Fibroblast of peridontal ligament (primary cell): ENCODE data around the gene SMIM32.
A peak's percentile ranks its signal among the peaks of the same experiment; 100 is the strongest.

Source experiments
- DNase-seq: peaks from one replicate; pipeline ENCODE4 v3.0.0-alpha.2; 2010; ENCODE audit errors: extremely low read depth

SMIM32 gene

DNA sequence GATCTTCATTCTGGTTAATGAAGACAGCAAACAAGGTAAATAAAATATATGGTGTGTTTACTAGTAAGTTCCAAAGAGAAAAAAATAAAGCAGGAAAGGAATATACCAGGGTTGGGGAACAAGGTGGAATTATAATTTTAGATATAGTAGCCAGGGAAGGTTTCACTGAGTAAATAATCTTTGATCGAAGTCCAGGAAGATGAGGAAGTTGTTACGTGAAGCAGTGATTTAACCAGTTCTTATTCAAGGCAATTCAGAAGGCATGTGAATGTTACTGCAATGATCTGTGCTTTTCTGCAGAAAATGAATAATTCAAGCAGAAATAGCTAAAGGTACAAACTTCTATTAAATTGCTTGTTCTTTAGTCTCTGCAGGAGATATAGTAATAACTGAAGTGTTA lies 6.2 kb downstream of the SMIM32 start:
- DNase-seq: no peak

GRCh38 chr5:136185974-136186665 lies 6.8 kb downstream of the SMIM32 start:
- no peak for DNase-seq

DNA sequence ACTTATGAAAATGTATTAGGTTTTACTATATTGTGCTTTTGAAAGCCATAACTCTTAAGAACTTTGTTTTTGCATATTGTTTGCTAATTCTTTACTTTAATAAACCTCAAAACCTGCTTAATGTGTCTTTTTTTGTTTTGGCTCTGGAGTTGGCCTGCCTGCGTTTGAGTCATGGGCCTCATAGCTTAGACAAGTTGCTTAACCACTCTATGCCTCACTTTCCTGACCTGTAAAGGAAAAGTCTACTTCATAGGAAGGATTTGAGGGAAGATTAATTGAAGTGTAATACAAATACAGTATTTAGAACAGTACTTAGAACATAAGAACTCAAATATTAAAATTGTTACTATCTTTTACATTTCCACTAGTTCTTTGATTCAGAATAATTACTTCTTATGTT lies 10.3 kb downstream of the SMIM32 start:
- no peak for DNase-seq

- DNase-seq: peak; percentile 82
Observed at GRCh38 chr5:136174021-136174659, 18.8 kb downstream of the SMIM32 start.

GRCh38 chr5:136169218-136169617 lies 23.7 kb downstream of the SMIM32 start:
- no peak for DNase-seq

- DNase-seq: no peak
Observed at GRCh38 chr5:136166909-136167308, 26.1 kb downstream of the SMIM32 start.

DNA sequence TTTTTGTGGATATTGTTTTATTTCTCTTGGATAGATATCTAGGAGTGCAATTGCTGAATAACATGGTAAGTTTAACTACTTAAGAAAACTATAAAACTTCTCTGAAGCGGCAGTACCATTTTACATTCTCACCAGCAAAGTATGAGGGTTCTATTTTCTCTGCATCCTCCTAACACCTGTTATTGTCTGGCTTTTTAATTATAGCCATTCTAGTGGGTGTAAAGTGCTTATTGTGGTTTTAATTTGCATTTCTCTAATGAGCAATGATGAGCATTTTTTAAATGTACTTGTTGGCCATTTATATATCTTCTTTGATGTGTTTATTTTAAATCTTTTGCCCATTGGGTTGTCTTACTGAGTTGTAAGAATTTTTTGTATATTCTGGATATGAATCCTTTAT lies 28.7 kb downstream of the SMIM32 start:
- DNase-seq: no peak

DNA sequence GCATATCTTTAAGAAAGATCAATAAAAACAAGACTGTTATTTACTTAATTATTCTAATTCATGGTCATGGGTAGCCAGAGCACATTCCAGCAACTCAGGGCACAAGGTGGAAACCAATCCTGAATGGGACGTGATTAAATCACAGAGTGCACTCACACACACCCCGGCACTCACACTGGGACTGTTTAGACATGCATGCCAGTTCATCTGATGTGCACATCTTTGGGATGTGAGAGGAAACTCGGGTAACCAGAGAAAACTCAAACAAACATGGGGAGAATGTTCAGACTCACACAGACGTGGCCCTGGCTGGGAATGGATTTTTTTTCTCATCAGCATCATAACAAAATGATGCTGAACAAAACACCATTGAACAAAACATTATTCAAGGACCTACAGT lies 31.0 kb downstream of the SMIM32 start:
- peak; percentile 25 for DNase-seq

GRCh38 chr5:136159457-136159856 lies 33.5 kb downstream of the SMIM32 start:
- DNase-seq: peak; percentile 67

- no peak for DNase-seq
Observed at GRCh38 chr5:136157514-136157913, 35.4 kb downstream of the SMIM32 start.

- DNase-seq: no peak
Observed at GRCh38 chr5:136155761-136156160, 37.2 kb downstream of the SMIM32 start.

GRCh38 chr5:136155078-136155477 lies 37.9 kb downstream of the SMIM32 start:
- no peak for DNase-seq

DNA sequence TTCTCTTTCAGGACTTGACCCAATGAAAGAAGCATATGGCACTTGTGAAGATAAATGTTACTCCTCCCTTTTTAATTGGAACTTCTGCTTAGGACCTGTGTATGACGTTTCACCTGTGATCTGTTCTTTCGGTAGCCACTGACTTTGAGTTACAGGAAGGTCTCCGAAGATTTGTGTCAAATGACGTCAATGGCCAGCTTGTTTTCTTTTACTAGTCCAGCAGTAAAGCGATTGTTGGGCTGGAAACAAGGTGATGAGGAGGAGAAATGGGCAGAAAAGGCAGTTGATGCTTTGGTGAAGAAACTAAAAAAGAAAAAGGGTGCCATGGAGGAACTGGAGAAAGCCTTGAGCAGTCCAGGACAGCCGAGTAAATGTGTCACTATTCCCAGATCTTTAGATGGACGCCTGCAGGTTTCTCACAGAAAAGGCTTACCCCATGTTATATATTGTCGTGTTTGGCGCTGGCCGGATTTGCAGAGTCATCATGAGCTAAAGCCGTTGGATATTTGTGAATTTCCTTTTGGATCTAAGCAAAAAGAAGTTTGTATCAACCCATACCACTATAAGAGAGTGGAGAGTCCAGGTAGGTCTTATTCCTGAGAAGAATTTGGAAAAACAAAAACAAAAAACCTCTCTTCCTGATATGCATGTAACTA lies 39.3 kb downstream of the SMIM32 start:
- DNase-seq: no peak

DNA sequence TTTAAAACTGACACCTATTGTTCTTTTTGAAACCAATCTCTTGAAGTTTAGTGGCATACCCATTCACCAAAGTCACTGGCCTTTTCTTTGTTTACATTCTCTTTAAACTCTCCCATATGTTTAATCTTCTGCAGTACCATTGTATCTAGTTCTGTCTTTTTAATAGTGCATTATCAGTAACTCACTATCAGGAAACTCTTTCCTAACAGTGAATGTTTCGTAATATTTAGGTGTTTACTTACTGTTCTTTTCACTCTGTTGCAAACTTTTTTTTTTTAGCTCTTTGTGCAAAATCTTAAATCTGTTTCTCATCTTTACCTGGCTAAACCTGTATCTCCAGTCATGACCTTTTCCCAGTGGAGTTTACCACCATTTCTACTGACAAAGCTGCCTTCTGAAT lies 43.1 kb downstream of the SMIM32 start:
- DNase-seq: no peak

- no peak for DNase-seq
Observed at GRCh38 chr5:136147632-136148031, 45.3 kb downstream of the SMIM32 start.

DNA sequence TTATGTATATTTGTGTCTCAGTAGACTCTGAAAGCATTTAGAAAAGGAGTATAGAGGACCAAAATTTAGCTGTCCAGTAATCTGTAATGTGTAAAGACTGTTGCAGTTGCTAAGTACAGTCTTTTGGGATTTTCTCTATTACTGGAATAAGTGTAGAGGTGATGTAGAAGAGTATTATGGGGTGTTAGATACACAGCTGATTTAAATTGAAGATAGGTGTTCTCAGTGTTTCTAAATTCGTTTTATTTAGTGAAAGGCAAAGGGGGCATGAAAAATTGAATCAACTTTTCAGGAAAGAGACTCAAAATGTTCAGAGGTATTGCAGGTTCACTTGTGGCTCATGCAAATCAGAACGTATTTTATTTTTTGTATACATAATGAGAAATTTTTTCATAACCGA lies 46.8 kb downstream of the SMIM32 start:
- DNase-seq: no peak

DNA sequence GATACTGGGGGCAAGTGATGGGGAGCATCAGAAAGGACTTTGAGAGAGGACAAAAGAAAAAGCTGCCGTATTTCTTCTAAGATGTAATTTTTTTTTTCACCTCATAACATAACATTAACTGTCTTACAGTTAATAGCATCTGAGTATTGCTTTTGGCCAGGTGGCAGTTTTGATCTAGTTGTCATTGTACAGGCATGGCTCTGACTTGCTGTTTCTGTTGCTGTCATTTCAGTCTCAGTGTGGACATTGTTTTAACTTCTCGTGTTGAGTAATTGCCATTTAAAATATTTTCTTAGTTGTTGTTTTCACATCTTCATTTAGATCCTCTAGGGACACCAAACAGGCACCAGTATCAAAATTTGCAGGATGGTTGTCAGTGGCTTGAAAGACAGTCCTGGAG lies 47.9 kb downstream of the SMIM32 start:
- no peak for DNase-seq

- no peak for DNase-seq
Observed at GRCh38 chr5:136143763-136144162, 49.2 kb downstream of the SMIM32 start.

GRCh38 chr5:136143312-136143711 lies 49.6 kb downstream of the SMIM32 start:
- DNase-seq: no peak

DNA sequence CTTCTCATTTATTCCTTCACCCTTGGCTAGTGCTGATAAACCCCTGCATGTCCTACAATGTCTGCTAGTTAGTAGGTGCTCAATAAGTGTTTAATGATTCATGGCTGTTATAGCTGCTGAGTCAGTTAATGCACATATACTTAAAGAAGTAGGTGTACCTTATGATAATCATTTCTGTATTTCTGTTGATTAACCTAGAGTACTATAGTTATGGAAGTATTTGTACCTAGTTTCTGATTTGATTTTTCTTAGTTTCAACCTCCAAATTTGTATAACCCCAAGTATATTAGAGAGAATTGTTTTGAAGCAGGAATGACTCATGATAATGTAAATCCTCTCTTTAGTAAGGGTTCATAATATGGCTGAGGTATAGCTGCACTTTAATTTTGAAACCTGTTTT lies 51.4 kb downstream of the SMIM32 start:
- DNase-seq: no peak
